ENCODE data around the gene CYP39A1.
"Not testable (repeated sequence)": the region's sequence is repeated elsewhere in the genome, so short reads cannot be mapped to it uniquely, and the experiment has no call there.

CYP39A1 gene

DNA sequence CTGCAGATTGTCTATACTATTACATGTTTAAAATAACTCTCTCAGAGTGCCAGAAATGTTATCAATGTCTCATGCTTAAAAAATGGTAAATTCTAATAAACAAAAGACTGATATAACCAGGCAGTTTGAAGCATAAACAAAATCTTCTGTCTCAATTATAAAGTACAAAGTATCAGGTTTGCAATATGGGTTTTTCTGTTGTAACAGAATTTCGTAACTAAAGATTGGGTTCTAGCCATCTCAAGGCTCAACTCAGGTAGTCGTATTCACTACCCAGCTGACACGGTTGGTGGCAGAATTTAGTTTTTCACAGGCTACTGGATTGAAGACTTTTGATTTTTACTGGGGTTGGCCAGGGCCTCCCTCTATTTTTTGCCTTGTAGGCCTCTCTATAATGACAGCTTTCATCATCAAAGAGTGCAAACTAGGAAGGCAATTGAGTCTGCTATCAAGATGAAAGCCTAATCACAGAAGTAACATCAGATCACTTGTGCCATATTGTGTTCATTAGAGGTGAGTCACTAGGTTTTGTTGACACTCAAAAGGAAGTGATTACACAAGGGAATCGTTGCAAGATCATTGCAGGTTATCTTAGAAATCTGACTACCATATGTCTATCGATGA is 3.6 kb downstream of the CYP39A1 start:
- DNase-seq (ENCODE audit: low read depth) = no peak

- not testable (repeated sequence) for DNase-seq (ENCODE audit: low read depth)
Observed at GRCh38 chr6:46648108-46648507, 4.5 kb downstream of the CYP39A1 start.

GRCh38 chr6:46645265-46645664 is 7.4 kb downstream of the CYP39A1 start:
- no peak for DNase-seq (ENCODE audit: low read depth)

DNA sequence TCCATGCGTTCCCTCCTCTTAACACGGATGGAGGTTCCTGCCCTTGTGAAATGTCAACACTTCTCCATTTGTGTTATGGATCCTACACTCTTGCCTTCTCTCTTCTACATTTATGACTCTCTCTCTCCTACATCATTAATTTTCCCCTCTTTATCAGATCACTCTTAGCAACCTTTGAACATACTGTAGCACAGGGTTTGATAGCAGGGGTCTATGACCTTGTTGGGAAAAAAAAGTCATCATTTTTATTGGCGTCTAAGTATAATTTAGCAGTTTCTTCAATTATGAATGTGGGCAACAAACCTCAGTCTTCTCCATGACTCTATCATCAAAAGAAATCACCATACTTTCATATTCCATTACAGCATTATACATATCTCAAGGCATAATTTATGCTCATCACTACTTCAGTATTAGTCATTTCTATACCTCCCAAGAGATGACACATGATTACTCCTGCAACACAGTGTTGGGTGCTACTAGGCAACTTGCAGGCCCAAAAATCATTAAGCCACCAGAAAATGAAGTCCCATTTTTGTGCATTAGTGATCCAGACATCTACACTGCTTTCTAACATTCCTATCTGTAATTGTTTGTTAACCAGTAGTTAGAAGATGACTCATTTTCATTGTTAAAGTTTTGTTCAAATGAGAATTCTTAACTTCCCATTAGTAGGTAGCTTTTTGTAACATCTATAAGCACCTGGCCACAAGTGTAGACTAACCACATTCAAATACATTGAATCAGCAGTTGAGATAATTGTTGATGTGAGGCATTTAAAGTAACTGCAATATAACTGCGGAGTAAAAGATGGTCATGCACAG is 9.5 kb downstream of the CYP39A1 start:
- no peak for DNase-seq (ENCODE audit: low read depth)

GRCh38 chr6:46638650-46639049 is 14.0 kb downstream of the CYP39A1 start:
- no peak for DNase-seq (ENCODE audit: low read depth)

GRCh38 chr6:46637933-46638332 is 14.7 kb downstream of the CYP39A1 start:
- DNase-seq (ENCODE audit: low read depth) = no peak

GRCh38 chr6:46637145-46637544 is 15.5 kb downstream of the CYP39A1 start:
- no peak for DNase-seq (ENCODE audit: low read depth)

DNA sequence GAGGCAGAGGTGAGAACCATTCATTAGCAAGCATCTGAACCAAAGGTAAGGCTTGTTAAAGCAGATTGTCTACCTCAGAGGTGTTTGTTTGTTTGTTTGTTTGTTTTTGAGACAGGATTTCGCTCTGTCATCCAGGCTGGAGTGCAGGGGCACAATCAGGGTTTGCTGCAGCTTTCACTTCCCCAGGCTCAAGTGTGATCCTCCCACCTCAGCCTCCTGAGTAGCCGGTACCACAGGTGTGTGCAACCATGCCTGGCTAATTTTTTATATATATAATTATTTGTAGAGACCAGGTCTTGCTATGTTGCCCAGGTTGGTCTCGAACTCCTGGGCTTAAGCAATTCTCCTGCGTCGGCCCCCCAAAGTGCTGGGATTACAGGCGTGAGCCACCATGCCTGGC is 17.2 kb downstream of the CYP39A1 start:
- no peak for DNase-seq (ENCODE audit: low read depth)

DNA sequence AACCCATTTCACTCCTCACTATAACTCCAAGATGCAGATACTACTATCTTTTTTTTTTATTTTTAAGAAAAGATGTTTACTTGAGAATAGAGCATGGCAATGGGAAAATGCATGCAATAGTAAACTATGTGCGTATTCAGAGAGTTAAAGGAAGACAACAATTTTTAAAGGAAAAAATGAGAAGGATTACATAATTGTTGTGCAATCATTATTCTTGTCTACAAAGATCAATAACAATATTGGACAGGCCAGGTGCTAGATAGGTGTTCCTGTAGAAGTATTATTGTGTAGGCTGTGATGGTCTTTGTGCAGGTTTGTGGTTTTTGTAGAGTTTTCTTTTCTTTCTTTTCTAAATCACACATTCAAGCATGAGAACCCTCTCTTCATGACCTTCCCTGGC is 20.6 kb downstream of the CYP39A1 start:
- no peak for DNase-seq (ENCODE audit: low read depth)

DNA sequence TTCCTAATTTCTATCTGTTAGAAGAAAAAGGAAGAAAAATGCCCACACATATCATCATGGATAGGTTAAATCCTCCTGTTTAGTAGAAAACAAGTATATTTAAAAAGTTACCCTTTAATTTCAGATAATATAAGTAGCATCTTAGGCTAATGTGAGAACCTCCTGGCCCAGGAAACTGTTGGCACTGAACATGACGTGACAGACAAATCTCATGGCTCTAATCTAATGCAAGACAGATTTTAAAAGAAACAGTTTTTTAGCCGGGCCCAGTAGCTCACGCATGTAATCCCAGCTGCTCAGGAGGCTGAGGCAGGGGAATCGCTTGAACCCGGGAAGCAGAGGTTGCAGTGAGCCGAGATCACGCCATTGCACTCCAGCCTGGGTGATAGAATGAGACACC is 22.9 kb downstream of the CYP39A1 start:
- no peak for DNase-seq (ENCODE audit: low read depth)

DNA sequence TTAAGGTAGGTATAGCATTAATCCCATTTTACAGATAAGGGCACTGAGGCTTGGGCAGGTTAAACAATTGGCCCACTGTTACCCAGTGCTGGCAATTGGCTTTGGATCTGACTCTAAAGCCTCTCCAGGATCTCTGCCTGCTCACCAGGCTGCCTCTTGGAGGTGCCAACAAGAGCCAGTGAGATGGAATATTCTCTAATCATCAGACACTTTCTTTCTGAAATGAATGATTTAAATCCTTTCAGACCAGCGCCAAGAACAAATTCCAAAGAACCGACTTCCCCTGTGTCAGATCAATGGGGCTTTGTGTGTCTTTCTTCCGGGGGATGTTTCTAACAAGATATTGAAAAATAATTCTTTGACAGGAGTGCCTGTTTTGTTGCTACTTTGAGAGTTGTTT is 23.6 kb downstream of the CYP39A1 start:
- no peak for DNase-seq (ENCODE audit: low read depth)

- no peak for DNase-seq (ENCODE audit: low read depth)
Observed at GRCh38 chr6:46628498-46628897, 24.1 kb downstream of the CYP39A1 start.

GRCh38 chr6:46626976-46627375 is 25.6 kb downstream of the CYP39A1 start:
- DNase-seq (ENCODE audit: low read depth) = no peak

GRCh38 chr6:46626228-46626909 is 26.2 kb downstream of the CYP39A1 start:
- no peak for DNase-seq (ENCODE audit: low read depth)

- DNase-seq (ENCODE audit: low read depth) = no peak
Observed at GRCh38 chr6:46618726-46619125, 33.9 kb downstream of the CYP39A1 start.

DNA sequence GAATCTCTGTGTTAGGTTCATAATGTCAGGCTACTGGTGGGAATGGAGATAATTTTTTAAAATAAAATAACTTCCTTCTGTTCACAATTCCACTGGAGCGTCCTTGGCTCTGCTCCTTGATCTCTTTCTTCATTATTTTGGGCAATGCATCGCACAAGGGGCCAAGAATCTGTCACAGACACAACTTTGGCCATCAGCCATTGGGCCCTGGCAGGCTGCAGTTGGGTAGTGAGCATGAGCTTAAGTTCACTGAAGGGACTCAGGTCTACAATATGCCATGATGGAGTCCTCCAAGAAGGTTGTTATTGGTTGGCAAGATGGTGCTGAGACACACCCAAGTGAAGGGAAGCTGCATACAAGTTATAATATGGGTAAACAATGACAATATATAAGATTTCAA is 40.0 kb downstream of the CYP39A1 start:
- DNase-seq (ENCODE audit: low read depth) = no peak

GRCh38 chr6:46610862-46611553 is 41.6 kb downstream of the CYP39A1 start:
- DNase-seq (ENCODE audit: low read depth) = no peak

DNA sequence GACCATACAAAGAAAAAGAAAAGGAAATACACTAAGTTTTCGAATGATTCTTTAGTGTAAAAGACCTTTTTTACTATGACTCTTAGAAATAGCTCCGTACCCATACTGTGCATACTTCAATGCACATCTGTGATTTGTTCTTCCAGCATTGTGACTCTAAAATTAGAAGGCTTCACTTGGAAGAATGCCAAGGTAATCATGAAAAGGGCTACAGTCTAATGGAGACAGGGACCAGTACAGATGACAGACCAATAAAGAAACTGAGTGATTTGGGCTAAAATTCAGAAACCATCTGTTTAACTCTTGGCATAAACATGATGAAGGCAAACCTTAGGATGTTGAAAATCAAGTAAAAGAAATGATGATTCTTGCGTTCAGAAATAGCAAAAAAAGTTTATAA is 46.3 kb downstream of the CYP39A1 start:
- DNase-seq (ENCODE audit: low read depth) = no peak

DNA sequence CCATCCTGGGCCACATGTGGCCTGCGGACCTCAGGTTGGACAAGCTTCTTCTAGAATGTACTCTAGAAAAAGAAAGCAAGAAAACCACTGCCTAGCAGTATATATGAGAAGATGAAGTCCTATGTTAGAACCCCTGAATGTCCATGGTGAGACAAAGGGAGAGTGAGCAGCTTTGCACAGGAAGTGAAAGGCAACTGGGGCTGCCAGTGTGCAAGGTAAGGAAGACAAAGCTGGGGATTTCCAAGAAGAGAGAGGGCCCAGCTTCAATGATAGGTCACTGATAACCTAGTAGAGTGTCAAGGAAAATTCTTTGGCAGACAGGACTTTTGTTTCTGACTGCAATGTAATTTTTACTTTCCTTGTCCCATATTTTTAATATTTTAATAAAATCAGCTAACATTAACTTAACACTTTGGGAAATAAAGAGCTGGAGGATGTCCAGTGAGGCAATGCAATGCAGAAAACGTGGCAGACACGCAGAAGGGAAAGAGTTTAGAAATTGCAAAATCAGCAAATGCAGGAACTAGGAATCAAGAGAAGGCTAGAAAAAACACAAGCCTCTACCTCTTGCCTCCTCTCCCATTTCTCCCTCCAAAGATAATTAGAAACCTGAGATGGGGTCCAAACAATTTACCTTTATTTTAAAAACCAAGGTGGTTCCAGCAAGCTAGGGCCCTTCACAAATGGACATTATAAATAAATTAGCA is 47.4 kb downstream of the CYP39A1 start:
- no peak for DNase-seq (ENCODE audit: low read depth)

GRCh38 chr6:46598215-46598614 is 54.4 kb downstream of the CYP39A1 start:
- no peak for DNase-seq (ENCODE audit: low read depth)

DNA sequence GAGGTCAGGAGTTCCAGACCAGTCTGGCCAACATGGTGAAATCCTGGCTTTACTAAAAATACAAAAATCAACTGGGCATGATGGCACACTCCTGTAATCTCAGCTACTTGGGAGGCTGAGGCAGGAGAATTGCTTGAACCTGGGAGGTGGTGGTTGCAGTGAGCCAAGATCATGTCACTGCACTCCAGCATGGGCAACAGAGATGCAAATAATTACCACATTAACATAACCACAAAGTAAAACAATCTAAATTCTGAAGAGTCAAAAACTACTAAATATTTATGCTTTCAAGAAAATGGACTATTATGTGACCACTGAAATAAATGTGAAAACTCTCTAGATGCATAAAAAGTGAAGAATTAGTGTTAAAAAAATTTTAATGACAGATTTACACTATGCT is 59.9 kb downstream of the CYP39A1 start:
- DNase-seq (ENCODE audit: low read depth) = no peak

- DNase-seq (ENCODE audit: low read depth) = no peak
Observed at GRCh38 chr6:46592046-46592445, 60.6 kb downstream of the CYP39A1 start.
